Measurements from ENCODE around the gene PXDN.
"Not testable (repeated sequence)": the region's sequence is repeated elsewhere in the genome, so short reads cannot be mapped to it uniquely, and the experiment has no call there.

PXDN gene

GRCh38 chr2:1757567-1757966 lies 13.3 kb upstream of the PXDN start:
- no peak for TF ChIP-seq CTCF (IDR thresholded peaks at IDR 0.05; ENCODE audit: low read length, missing control alignments)
- DNase-seq (ENCODE audit: low read depth), result no peak
- H3K4me3 ChIP-seq (replicated peaks; ENCODE audit: low read depth, low read length), result no peak overlapping the region

- not testable (repeated sequence) for DNase-seq (ENCODE audit: low read depth); H3K4me3 ChIP-seq (replicated peaks; ENCODE audit: low read depth, low read length)
Observed at GRCh38 chr2:1757146-1757545, 12.8 kb upstream of the PXDN start.

GRCh38 chr2:1756456-1756855 lies 12.1 kb upstream of the PXDN start:
- no peak for TF ChIP-seq CTCF (IDR thresholded peaks at IDR 0.05; ENCODE audit: low read length, missing control alignments)

GRCh38 chr2:1755436-1756191 lies 11.3 kb upstream of the PXDN start:
- no peak for TF ChIP-seq CTCF (IDR thresholded peaks at IDR 0.05; ENCODE audit: low read length, missing control alignments)
- no peak overlapping the region for H3K4me3 ChIP-seq (replicated peaks; ENCODE audit: low read depth, low read length)
- peak; percentile 97 for DNase-seq (ENCODE audit: low read depth)

More at GRCh38 chr2:1756456-1756855, 12.1 kb upstream of the PXDN start:
- H3K4me3 ChIP-seq (replicated peaks; ENCODE audit: low read depth, low read length), result no peak overlapping the region
- no peak for DNase-seq (ENCODE audit: low read depth)

GRCh38 chr2:1754461-1755170 lies 10.3 kb upstream of the PXDN start:
- TF ChIP-seq CTCF (IDR thresholded peaks at IDR 0.05; ENCODE audit: low read length, missing control alignments), result no peak
- no peak overlapping the region for H3K4me3 ChIP-seq (replicated peaks; ENCODE audit: low read depth, low read length)
- DNase-seq (ENCODE audit: low read depth), result no peak

GRCh38 chr2:1754046-1754445 lies 9.7 kb upstream of the PXDN start:
- DNase-seq (ENCODE audit: low read depth), result no peak
- H3K4me3 ChIP-seq (replicated peaks; ENCODE audit: low read depth, low read length), result no peak overlapping the region
- TF ChIP-seq CTCF (IDR thresholded peaks at IDR 0.05; ENCODE audit: low read length, missing control alignments), result no peak

GRCh38 chr2:1752751-1753150 lies 8.4 kb upstream of the PXDN start:
- no peak for DNase-seq (ENCODE audit: low read depth)
- H3K4me3 ChIP-seq (replicated peaks; ENCODE audit: low read depth, low read length), result no peak overlapping the region
- no peak for TF ChIP-seq CTCF (IDR thresholded peaks at IDR 0.05; ENCODE audit: low read length, missing control alignments)
